OCI-LY7 (cell line): Measurements from ENCODE around the gene EVC. TPM values are rescaled to one million over a fixed set of nuclear protein-coding genes. Genes with fewer than 3 reads are reported as not detected.

ENCODE experiments used
- Bru-seq: library from RNA; stranded (reverse); fragments of 400-500 nt; gene quantifications from one replicate; lab custom pipeline; 2021; lab: Mats Ljungman, UMichigan
- BruChase-seq, 2 experiments: library from RNA; stranded (reverse); fragments of 400-500 nt; gene quantifications; one replicate each; lab custom pipeline; 2021; lab: Mats Ljungman, UMichigan
- BruUV-seq: library from RNA; stranded (reverse); fragments of 400-500 nt; replicated peaks from 2 replicates; lab custom pipeline; 2021; lab: Mats Ljungman, UMichigan
- CTCF ChIA-PET: fragments of 300-600 bp; sonication (Branson Sonifier 250); formaldehyde crosslinking; loops from one replicate; lab custom pipeline; 2022; ENCODE audit warnings: antibody characterized with exemption; ENCODE audit not compliant: unreplicated experiment; lab: Charles Lee
- POLR2A ChIA-PET: fragments of 300-600 bp; sonication (Branson Sonifier 250); formaldehyde crosslinking; loops from one replicate; lab custom pipeline; 2022; ENCODE audit warnings: antibody characterized with exemption; lab: Charles Lee
- DNase-seq: peaks from one replicate; pipeline ENCODE4 v3.0.0-alpha.2; 2015; ENCODE audit warnings: low spot score
- H2AFZ ChIP-seq: fragments of 200-600 bp; sonication (generic), shearing (Covaris generic); 2 replicates; pipeline ENCODE4 v1.6.1; 2014; ENCODE audit warnings: mild to moderate bottlenecking, antibody characterized with exemption, low read length, moderate library complexity
- H3K27ac ChIP-seq: fragments of 200-600 bp; sonication (generic); 2 replicates; pipeline ENCODE4 v1.5.1; 2014; ENCODE audit warnings: mixed run types, low read depth, mild to moderate bottlenecking, moderate library complexity, low read length, inconsistent platforms; ENCODE audit not compliant: poor library complexity, severe bottlenecking
- H3K36me3 ChIP-seq: fragments of 200-600 bp; sonication (generic); 2 replicates; pipeline ENCODE4 v1.6.1; 2014; ENCODE audit warnings: mild to moderate bottlenecking, antibody characterized with exemption, low read length, moderate library complexity, mixed read lengths; ENCODE audit not compliant: insufficient read depth
- H3K4me1 ChIP-seq: fragments of 200-600 bp; sonication (generic); 2 replicates; pipeline ENCODE4 v1.5.1; 2014; ENCODE audit warnings: mild to moderate bottlenecking, low read length; ENCODE audit not compliant: insufficient read depth, poor library complexity, severe bottlenecking
- H3K4me2 ChIP-seq: fragments of 200-600 bp; sonication (generic); 2 replicates; pipeline ENCODE4 v1.6.1; 2014; ENCODE audit warnings: mild to moderate bottlenecking, low read length
- H3K4me3 ChIP-seq: fragments of 200-600 bp; sonication (generic); 2 replicates; pipeline ENCODE4 v1.5.1; 2014; ENCODE audit warnings: mild to moderate bottlenecking, low read depth, low read length; ENCODE audit not compliant: poor library complexity, severe bottlenecking
- H3K79me2 ChIP-seq: fragments of 200-600 bp; sonication (generic); 2 replicates; pipeline ENCODE4 v1.6.1; 2016; ENCODE audit warnings: low read depth, mild to moderate bottlenecking, low read length, moderate library complexity, mixed read lengths; ENCODE audit not compliant: insufficient read depth
- H3K9me2 ChIP-seq: fragments of 200-600 bp; sonication (generic); 2 replicates; pipeline ENCODE4 v1.6.1; 2016; ENCODE audit warnings: mild to moderate bottlenecking, low read length, mixed read lengths; ENCODE audit not compliant: insufficient read depth
- H3K9me3 ChIP-seq: fragments of 200-600 bp; sonication (generic); 2 replicates; pipeline ENCODE4 v1.6.1; 2014; ENCODE audit warnings: mild to moderate bottlenecking, mixed run types, low read length, mixed read lengths
- H4K20me1 ChIP-seq: fragments of 200-600 bp; sonication (generic); 2 replicates; pipeline ENCODE4 v1.6.1; 2014; ENCODE audit warnings: mild to moderate bottlenecking, antibody characterized with exemption, low read length, moderate library complexity, mixed read lengths; ENCODE audit not compliant: insufficient read depth
- CTCF ChIP-seq: fragments of 200-600 bp; sonication (generic); conservative IDR thresholded peaks from 2 replicates; pipeline ENCODE4 v1.5.1; 2014; ENCODE audit warnings: mild to moderate bottlenecking, antibody characterized with exemption, low read length, moderate library complexity, mixed read lengths
- EZH2phosphoT487 ChIP-seq: fragments of 200-600 bp; sonication (generic); IDR thresholded peaks from 2 replicates; pipeline ENCODE4 v1.6.1; 2018; ENCODE audit warnings: low read depth, borderline replicate concordance, mild to moderate bottlenecking, mixed run types, antibody characterized with exemption, low read length, moderate library complexity, mixed read lengths
- intact Hi-C: fragments of 100-400 bp; cut with micrococcal nuclease; formaldehyde crosslinking; loops from one replicate; pipeline ENCODE4 v1.10.0; 2022; ENCODE audit not compliant: unreplicated experiment
- long read RNA-seq: library from polyadenylated mRNA; stranded (forward); transcript quantifications from one replicate; pipeline ENCODE4 v2.0.0, GENCODE V29; 2022
- total RNA-seq, 2 experiments: library from RNA; depleted of rRNA in 1 of 2; stranded (reverse); fragments of >200 nt in 1 of 2; shearing (Covaris generic) in 1 of 2; gene quantifications; 2 replicates each; pipeline ENCODE4 v1.2.3, GENCODE V29; 2014 to 2022

Gene EVC
- total RNA-seq (2014; rRNA removed; shearing (Covaris generic)) (not detected in 2 replicates), total RNA-seq (2022) (not detected in 2 replicates), Bru-seq, nascent RNA (percentile 9 among the genes with signal in this experiment), BruChase-seq, experiment 1, labeled RNA remaining after a 6-hour chase (percentile 13 among the genes with signal in this experiment), BruChase-seq, experiment 2, labeled RNA remaining after a 2-hour chase (percentile 12 among the genes with signal in this experiment)
- long read RNA-seq, result 0 reads

GRCh38 chr4:5710961-5711478 is at the start of gene EVC:
EVC (plus strand) TSS chr4:5711201; CDS start chr4:5711381, 180 bp downstream.
- no peak within 1 kb of the TSS for H2AFZ ChIP-seq
- intact Hi-C loops, result no loop called here
- TF ChIP-seq CTCF, result no peak
- no peak for TF ChIP-seq EZH2phosphoT487
- no TSS peak for BruUV-seq
- H3K9me3 ChIP-seq, result no peaks in the 10 kb centered on the region
- H3K79me2 ChIP-seq, result no peaks in the 10 kb centered on the region
- CTCF ChIA-PET, result no interaction called here
- H3K4me3 ChIP-seq, result no peak within 1 kb of the TSS
- H3K27ac ChIP-seq, result no peak within 1 kb of the TSS
- H4K20me1 ChIP-seq, result no peaks in the 10 kb centered on the region
- no peaks in the 10 kb centered on the region for H3K9me2 ChIP-seq
- no peak within 1 kb of the TSS; the same call in 1 of the 2 replicates for H3K4me2 ChIP-seq
- DNase-seq, result no peak
- no peaks in the 10 kb centered on the region for H3K36me3 ChIP-seq
- POLR2A ChIA-PET, result no interaction called here
- no peaks in the 10 kb centered on the region for H3K4me1 ChIP-seq

- Histone ChIP-seq H3K27ac (no peak overlapping the region), H3K9me3 (no peaks in the 10 kb centered on the region), H3K4me3 (no peak overlapping the region), H4K20me1 (no peaks in the 10 kb centered on the region), H2AFZ (no peak overlapping the region), H3K4me1 (no peaks in the 10 kb centered on the region), H3K9me2 (no peaks in the 10 kb centered on the region), H3K4me2 (no peak overlapping the region), H3K79me2 (no peaks in the 10 kb centered on the region), H3K36me3 (no peaks in the 10 kb centered on the region)
- BruUV-seq, result no TSS peak
- ChIA-PET POLR2A (no interaction called here), CTCF (no interaction called here)
- no peak for DNase-seq
- intact Hi-C loops, result no loop called here
- no peak for TF ChIP-seq CTCF
- TF ChIP-seq EZH2phosphoT487, result no peak
Observed at GRCh38 chr4:5661237-5661636, 49.8 kb upstream of the EVC start.

GRCh38 chr4:5662555-5662954 is 48.4 kb upstream of the EVC start:
- H3K4me2 ChIP-seq, result no peak overlapping the region
- intact Hi-C loops, result no loop called here
- BruUV-seq, result no TSS peak
- ChIA-PET POLR2A (no interaction called here), CTCF (no interaction called here)
- no peaks in the 10 kb centered on the region for H3K79me2 ChIP-seq
- no peak for TF ChIP-seq CTCF
- TF ChIP-seq EZH2phosphoT487, result no peak
- no peaks in the 10 kb centered on the region for H3K36me3 ChIP-seq
- no peak for DNase-seq
- no peaks in the 10 kb centered on the region for H3K9me2 ChIP-seq
- no peak overlapping the region for H3K4me3 ChIP-seq
- no peak overlapping the region for H3K27ac ChIP-seq
- H3K9me3 ChIP-seq, result no peaks in the 10 kb centered on the region
- no peaks in the 10 kb centered on the region for H4K20me1 ChIP-seq
- H3K4me1 ChIP-seq, result no peaks in the 10 kb centered on the region
- H2AFZ ChIP-seq, result no peak overlapping the region
